ENCODE data around the gene PSME3.
"Not testable (repeated sequence)": the region's sequence is repeated elsewhere in the genome, so short reads cannot be mapped to it uniquely, and the experiment has no call there.

Gene PSME3

DNA sequence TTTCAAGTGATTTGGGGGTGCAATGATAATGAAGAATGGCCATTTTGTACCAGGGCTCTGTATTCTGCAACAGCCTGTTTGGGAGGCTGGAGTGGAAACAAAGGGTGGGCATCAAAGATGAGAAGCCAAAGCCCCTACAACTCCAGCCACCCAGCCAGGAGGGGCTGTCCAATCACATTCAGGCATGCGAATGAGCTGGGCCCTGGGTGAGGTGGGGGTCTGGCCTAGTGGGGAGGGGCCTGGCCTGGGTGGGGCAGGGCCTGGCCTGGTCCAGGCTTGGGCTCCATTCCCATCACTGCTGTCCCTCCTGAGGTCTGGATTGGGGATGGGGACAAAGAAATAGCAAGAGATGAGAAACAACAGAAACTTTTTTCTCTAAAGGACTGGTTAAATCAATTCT lies 24.2 kb downstream of the PSME3 start:
- TF ChIP-seq, protein P1, sequence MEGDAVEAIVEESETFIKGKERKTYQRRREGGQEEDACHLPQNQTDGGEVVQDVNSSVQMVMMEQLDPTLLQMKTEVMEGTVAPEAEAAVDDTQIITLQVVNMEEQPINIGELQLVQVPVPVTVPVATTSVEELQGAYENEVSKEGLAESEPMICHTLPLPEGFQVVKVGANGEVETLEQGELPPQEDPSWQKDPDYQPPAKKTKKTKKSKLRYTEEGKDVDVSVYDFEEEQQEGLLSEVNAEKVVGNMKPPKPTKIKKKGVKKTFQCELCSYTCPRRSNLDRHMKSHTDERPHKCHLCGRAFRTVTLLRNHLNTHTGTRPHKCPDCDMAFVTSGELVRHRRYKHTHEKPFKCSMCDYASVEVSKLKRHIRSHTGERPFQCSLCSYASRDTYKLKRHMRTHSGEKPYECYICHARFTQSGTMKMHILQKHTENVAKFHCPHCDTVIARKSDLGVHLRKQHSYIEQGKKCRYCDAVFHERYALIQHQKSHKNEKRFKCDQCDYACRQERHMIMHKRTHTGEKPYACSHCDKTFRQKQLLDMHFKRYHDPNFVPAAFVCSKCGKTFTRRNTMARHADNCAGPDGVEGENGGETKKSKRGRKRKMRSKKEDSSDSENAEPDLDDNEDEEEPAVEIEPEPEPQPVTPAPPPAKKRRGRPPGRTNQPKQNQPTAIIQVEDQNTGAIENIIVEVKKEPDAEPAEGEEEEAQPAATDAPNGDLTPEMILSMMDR (IDR thresholded peaks at IDR 0.05; ENCODE audit: insufficient read depth, missing control alignments), result no peak
- FAIRE-seq, result no peak
- no peak for DNase-seq (ENCODE audit: insufficient read length, low spot score)

DNA sequence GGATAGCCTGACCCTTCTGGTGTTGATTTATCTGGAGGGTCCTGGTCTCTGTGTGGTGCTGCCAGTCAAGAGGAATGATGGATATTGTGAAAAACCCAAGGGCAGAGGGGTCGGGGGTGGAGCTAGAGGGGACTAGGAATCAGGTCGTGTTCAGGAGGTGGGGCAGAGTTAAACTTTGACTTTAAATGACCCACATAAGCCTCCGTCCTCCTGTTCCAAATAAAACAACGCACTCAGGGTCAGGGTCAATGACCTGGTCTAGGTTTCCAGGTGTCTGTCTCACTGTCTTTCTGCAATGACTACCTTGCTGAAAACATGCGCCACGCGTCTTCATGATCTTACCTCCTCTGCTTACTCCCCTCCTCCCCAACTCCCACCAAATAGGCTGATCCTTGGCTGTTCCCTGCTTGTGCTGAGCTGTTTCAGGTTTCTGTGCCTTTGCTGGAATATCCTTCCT lies 32.5 kb downstream of the PSME3 start:
- TF ChIP-seq, protein P1 (IDR thresholded peaks at IDR 0.05; ENCODE audit: insufficient read depth, missing control alignments), result no peak
- FAIRE-seq (no peak), DNase-seq (ENCODE audit: insufficient read length, low spot score) (no peak)

DNA sequence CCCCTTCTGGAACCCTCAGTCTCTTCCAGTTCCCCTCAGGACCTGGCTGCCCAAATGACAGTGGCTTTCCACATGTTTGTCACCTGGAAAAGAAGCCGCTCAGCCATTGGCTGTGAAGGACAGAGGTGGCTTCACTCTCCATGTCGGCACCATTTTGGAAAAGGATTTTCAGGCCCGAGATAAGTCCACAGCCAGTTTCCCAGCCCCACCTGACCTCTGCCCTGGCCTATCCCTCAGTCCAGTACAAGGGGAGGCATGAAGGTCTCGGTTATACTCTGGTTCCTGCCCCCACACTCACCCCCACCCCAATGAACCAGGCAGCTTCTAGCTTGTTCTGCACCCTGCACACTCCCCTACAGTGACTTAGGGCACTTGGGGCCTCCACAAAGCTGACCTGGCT lies 33.0 kb downstream of the PSME3 start:
- DNase-seq (ENCODE audit: insufficient read length, low spot score) (no peak), FAIRE-seq (no peak)
- TF ChIP-seq, protein P1 (IDR thresholded peaks at IDR 0.05; ENCODE audit: insufficient read depth, missing control alignments), result no peak

DNA sequence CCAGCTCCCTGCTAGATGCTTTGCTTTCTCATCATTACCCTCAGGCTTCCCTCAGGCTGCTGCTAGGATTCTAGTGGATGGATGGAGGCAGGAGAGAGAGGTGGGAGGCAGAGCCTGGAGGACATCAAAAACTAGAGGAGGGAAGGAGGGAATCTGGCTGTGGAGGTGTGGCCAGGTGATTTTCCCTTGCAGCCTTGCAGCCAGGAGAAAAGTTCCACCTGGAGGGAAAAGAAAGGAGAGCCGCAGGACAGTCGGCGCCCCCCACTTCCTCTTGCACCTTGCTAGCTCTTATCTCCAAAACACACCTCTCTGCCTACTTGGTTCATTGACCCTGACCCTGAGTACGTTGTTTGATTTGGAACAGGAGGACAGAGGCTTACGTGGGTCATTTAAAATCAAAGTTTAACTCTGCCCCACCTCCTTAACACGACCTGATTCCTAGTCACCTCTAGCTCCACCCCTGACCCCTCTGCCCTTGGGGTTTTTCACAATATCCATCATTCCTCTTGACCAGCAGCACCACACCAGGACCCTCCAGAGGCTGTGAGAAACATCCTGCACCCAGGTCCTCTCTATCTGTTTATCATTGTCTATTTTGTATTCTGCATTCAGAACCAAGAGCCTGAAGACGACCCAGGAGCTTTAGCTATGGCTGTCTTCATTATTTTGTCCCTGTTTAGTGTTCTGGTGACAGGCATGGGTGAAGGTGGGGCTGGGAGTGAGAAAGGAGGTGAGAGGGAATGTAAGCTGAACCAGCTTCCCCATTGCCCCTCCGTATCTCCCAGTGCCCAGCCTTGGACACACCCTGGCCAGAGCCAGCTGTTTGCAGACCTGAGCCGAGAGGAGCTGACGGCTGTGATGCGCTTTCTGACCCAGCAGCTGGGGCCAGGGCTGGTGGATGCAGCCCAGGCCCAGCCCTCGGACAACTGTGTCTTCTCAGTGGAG lies 33.7 kb downstream of the PSME3 start:
- DNase-seq (ENCODE audit: insufficient read length, low spot score), result no peak
- TF ChIP-seq, protein P1 (IDR thresholded peaks at IDR 0.05; ENCODE audit: insufficient read depth, missing control alignments), result no peak
- no peak for FAIRE-seq

DNA sequence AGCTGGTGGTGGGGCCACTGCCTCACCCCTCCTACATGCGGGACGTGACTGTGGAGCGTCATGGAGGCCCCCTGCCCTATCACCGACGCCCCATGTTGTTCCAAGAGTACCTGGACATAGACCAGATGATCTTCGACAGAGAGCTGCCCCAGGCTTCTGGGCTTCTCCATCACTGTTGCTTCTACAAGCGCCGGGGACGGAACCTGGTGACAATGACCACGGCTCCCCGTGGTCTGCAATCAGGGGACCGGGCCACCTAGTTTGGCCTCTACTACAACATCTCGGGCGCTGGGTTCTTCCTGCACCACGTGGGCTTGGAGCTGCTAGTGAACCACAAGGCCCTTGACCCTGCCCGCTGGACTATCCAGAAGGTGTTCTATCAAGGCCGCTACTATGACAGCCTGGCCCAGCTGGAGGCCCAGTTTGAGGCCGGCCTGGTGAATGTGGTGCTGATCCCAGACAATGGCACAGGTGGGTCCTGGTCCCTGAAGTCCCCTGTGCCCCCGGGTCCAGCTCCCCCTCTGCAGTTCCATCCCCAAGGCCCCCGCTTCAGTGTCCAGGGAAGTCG lies 34.6 kb downstream of the PSME3 start:
- FAIRE-seq; DNase-seq (ENCODE audit: insufficient read length, low spot score): not testable (repeated sequence)

DNA sequence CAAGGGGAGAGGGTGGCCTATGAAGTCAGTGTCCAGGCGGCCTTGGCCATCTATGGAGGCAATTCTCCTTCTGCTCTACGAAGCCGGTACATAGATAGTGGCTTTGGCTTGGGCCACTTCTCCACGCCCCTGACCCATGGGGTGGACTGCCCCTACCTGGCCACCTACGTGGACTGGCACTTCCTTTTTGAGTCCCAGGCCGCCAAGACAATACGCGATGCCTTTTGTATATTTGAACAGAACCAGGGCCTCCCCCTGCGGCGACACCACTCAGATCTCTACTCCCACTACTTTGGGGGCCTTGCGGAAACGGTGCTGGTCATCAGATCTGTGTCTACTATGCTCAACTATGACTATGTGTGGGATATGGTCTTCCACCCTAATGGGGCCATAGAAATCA lies 35.1 kb downstream of the PSME3 start:
- DNase-seq (ENCODE audit: insufficient read length, low spot score) (no peak), FAIRE-seq (no peak)

DNA sequence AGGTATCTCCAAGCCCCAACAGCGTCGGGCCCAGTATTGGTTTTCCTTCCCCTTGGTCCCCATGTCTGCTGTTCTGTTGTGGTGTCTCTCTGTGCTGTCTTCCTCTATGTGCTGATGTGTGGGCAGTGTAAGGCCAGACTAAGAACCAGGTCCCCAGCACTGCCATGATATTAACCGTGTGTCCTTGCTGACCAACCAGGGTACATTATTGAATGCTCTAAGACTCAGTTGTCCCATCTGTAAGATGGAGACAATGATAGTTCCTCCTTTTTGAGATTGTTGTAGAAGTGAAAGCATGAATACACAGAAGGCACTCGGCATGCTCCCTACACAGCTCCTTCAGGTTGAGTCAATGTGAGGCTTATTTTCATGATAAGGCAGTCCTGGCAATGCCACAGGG lies 38.5 kb downstream of the PSME3 start:
- TF ChIP-seq, protein P1 (IDR thresholded peaks at IDR 0.05; ENCODE audit: insufficient read depth, missing control alignments), result no peak
- no peak for FAIRE-seq
- no peak for DNase-seq (ENCODE audit: insufficient read length, low spot score)

More for the DNA sequence above, 35.1 kb downstream of the PSME3 start:
- TF ChIP-seq, protein P1 (IDR thresholded peaks at IDR 0.05; ENCODE audit: insufficient read depth, missing control alignments), result no peak

All from D721Med (cell line).